ENCODE results near the gene GDPD4.

- TF ChIP-seq CTCF (IDR thresholded peaks at IDR 0.05) (no peak), EP300 (IDR thresholded peaks at IDR 0.05) (no peak), POLR2AphosphoS5 (IDR thresholded peaks at IDR 0.05) (no peak)
Observed at GRCh38 chr11:77302752-77303151, 1.3 kb upstream of the GDPD4 start.
